COLO668 (cell line): ENCODE results near the gene FFAR2.
"Not testable (repeated sequence)": the region's sequence is repeated elsewhere in the genome, so short reads cannot be mapped to it uniquely, and the experiment has no call there.

Source experiments
- DNase-seq: peaks from one replicate; lab custom pipeline; 2025; ENCODE audit not compliant: unreplicated experiment; lab: John Stamatoyannopoulos, UW

Gene FFAR2

GRCh38 chr19:35447606-35448469 lies at the start of gene FFAR2:
FFAR2 (plus strand) TSS chr19:35448257; CDS start chr19:35449715, 1,458 bp downstream.
- DNase-seq = no peak

- no peak for DNase-seq
Observed at GRCh38 chr19:35398570-35398969, 49.5 kb upstream of the FFAR2 start.

- no peak for DNase-seq
Observed at GRCh38 chr19:35399231-35399630, 48.8 kb upstream of the FFAR2 start.

- no peak for DNase-seq
Observed at GRCh38 chr19:35399948-35400772, 47.9 kb upstream of the FFAR2 start.

GRCh38 chr19:35400773-35401100 lies 47.3 kb upstream of the FFAR2 start:
- DNase-seq = no peak

- not testable (repeated sequence) for DNase-seq
Observed at GRCh38 chr19:35401416-35401815, 46.6 kb upstream of the FFAR2 start.

GRCh38 chr19:35403116-35403760 lies 44.8 kb upstream of the FFAR2 start:
- DNase-seq = no peak

GRCh38 chr19:35404879-35405622 lies 43.0 kb upstream of the FFAR2 start:
- no peak for DNase-seq

- DNase-seq = no peak
Observed at GRCh38 chr19:35407619-35408018, 40.4 kb upstream of the FFAR2 start.

- no peak for DNase-seq
Observed at GRCh38 chr19:35408284-35409171, 39.5 kb upstream of the FFAR2 start.

- DNase-seq = no peak
Observed at GRCh38 chr19:35409191-35409590, 38.9 kb upstream of the FFAR2 start.

- no peak for DNase-seq
Observed at GRCh38 chr19:35410487-35410886, 37.6 kb upstream of the FFAR2 start.

- no peak for DNase-seq
Observed at GRCh38 chr19:35414442-35414841, 33.6 kb upstream of the FFAR2 start.

GRCh38 chr19:35416331-35416730 lies 31.7 kb upstream of the FFAR2 start:
- DNase-seq = no peak

GRCh38 chr19:35417278-35417677 lies 30.8 kb upstream of the FFAR2 start:
- no peak for DNase-seq

- no peak for DNase-seq
Observed at GRCh38 chr19:35417713-35418534, 30.1 kb upstream of the FFAR2 start.

GRCh38 chr19:35419046-35419445 lies 29.0 kb upstream of the FFAR2 start:
- DNase-seq = no peak

- no peak for DNase-seq
Observed at GRCh38 chr19:35419805-35420204, 28.3 kb upstream of the FFAR2 start.

GRCh38 chr19:35421362-35421761 lies 26.7 kb upstream of the FFAR2 start:
- DNase-seq = no peak
